GM12891 (cell line): Measurements from ENCODE around the gene PTPRJ.

Experiments used
- POLR2A ChIP-seq: IDR thresholded peaks from 2 replicates; pipeline ENCODE4 v1.6.1; 2011; ENCODE audit warnings: low read depth, low read length, control low read depth
- POLR2AphosphoS5 ChIP-seq: IDR thresholded peaks from 2 replicates; pipeline ENCODE4 v1.6.1; 2011; ENCODE audit warnings: low read depth, low read length, control low read depth

GRCh38 chr11:48036011-48036410 lies 55.7 kb downstream of the PTPRJ start:
- TF ChIP-seq POLR2A = no peak
- no peak for TF ChIP-seq POLR2AphosphoS5
